H1 (cell line): ENCODE results near the gene IDUA. TPM values are rescaled to one million over a fixed set of nuclear protein-coding genes. Genes with fewer than 3 reads are reported as not detected.
A peak's percentile ranks its signal among the peaks of the same experiment; 100 is the strongest.

Experiments
- CTCF ChIA-PET: fragments of 300-600 bp; sonication (Branson Sonifier 250); formaldehyde crosslinking; loops from one replicate; lab custom pipeline; 2021; ENCODE audit not compliant: partially characterized antibody; lab: Charles Lee
- POLR2A ChIA-PET: fragments of 300-600 bp; sonication (Branson Sonifier 250); formaldehyde crosslinking; loops from one replicate; lab custom pipeline; 2021; ENCODE audit warnings: inconsistent platforms; ENCODE audit not compliant: partially characterized antibody; lab: Charles Lee
- DNase-seq, 2 experiments: peaks; one replicate each; pipeline versions ENCODE4 v3.0.0 to v3.0.0-alpha.2; 2010 to 2022; ENCODE audit warnings: low spot score in 2 of 2, low read depth in 1 of 2, mixed read lengths in 1 of 2
- FAIRE-seq: peaks from 2 replicates; lab custom pipeline; 2011; peaks lifted over from hg19 to GRCh38; lab: Jason Lieb, UNC
- H2AFZ ChIP-seq: 2 replicates; pipeline ENCODE4 v1.8.1; 2012; ENCODE audit warnings: low read length, inconsistent platforms
- H2AK5ac ChIP-seq: 2 replicates; pipeline ENCODE4 v1.6.1; 2013; ENCODE audit warnings: low read depth, low read length
- H2BK120ac ChIP-seq: replicated peaks from 2 replicates; pipeline ENCODE3; 2013; ENCODE audit warnings: low read depth, low read length, inconsistent platforms
- H2BK12ac ChIP-seq: 2 replicates; pipeline ENCODE4 v1.6.1; 2013; ENCODE audit warnings: low read depth, low read length
- H2BK15ac ChIP-seq: 2 replicates; pipeline ENCODE4 v1.6.1; 2013; ENCODE audit warnings: low read length
- H2BK20ac ChIP-seq: 2 replicates; pipeline ENCODE4 v1.6.1; 2013; ENCODE audit warnings: low read length
- H2BK5ac ChIP-seq: 2 replicates; pipeline ENCODE4 v1.6.1; 2013; ENCODE audit warnings: low read depth, low read length
- H3K14ac ChIP-seq: 2 replicates; pipeline ENCODE4 v1.6.1; 2013; ENCODE audit warnings: inconsistent platforms; ENCODE audit not compliant: insufficient read length
- H3K18ac ChIP-seq: 2 replicates; pipeline ENCODE4 v1.6.1; 2013; ENCODE audit warnings: low read length; ENCODE audit errors: extremely low read depth
- H3K23ac ChIP-seq: 2 replicates; pipeline ENCODE4 v1.6.1; 2013; ENCODE audit warnings: inconsistent platforms; ENCODE audit not compliant: insufficient read length
- H3K23me2 ChIP-seq: 2 replicates; pipeline ENCODE4 v1.6.1; 2013; ENCODE audit warnings: low read depth, low read length
- H3K27ac ChIP-seq: 2 replicates; pipeline ENCODE4 v1.6.1; 2011; ENCODE audit warnings: low read depth, low read length, inconsistent platforms
- H3K27me3 ChIP-seq, 4 experiments: replicated peaks in 1 of 4; 1 replicate in 1 of 4; 2 replicates in 3 of 4; pipeline versions ENCODE4 v1.6.1 to v1.8.1; 2011 to 2013; ENCODE audit warnings: low read length in 3 of 4, mild to moderate bottlenecking in 3 of 4, inconsistent platforms in 2 of 4, mixed read lengths in 2 of 4, moderate library complexity in 1 of 4; ENCODE audit not compliant: control insufficient read depth in 3 of 4, insufficient read depth in 3 of 4; ENCODE audit errors: extremely low read depth in 1 of 4
- H3K36me3 ChIP-seq, 4 experiments: 2 replicates each; pipeline versions ENCODE4 v1.6.1 to v1.8.1; 2011 to 2013; ENCODE audit warnings: mild to moderate bottlenecking in 4 of 4, low read length in 3 of 4, moderate library complexity in 2 of 4, control low read depth in 1 of 4, inconsistent platforms in 1 of 4; ENCODE audit not compliant: insufficient read depth in 4 of 4, control insufficient read depth in 2 of 4
- H3K4ac ChIP-seq: replicated peaks from 2 replicates; pipeline ENCODE3; 2013; ENCODE audit warnings: low read length, low read depth, mixed read lengths, inconsistent platforms; ENCODE audit not compliant: insufficient read length
- H3K4me1 ChIP-seq, 4 experiments: replicated peaks in 1 of 4; 1 replicate in 1 of 4; 2 replicates in 3 of 4; pipeline versions ENCODE4 v1.6.1 to v1.8.1; 2011 to 2013; ENCODE audit warnings: low read length in 3 of 4, inconsistent platforms in 2 of 4, mixed read lengths in 1 of 4; ENCODE audit not compliant: insufficient read depth in 4 of 4, control insufficient read depth in 3 of 4
- H3K4me2 ChIP-seq, 2 experiments: 2 replicates each; pipeline versions ENCODE4 v1.6.1 to v1.8.1; 2011 to 2013; ENCODE audit warnings: low read depth in 2 of 2, low read length in 2 of 2, control low read depth in 1 of 2, inconsistent platforms in 1 of 2, mild to moderate bottlenecking in 1 of 2; ENCODE audit not compliant: insufficient read depth in 1 of 2
- H3K4me3 ChIP-seq, 4 experiments: fragments of 200-600, 300-600 bp in 1 of 4; sonication (generic), shearing (Covaris generic), sonication (Bioruptor Twin) in 1 of 4; 2 replicates each; pipeline versions ENCODE4 v1.5.1 to v1.8.1; 2011 to 2016; ENCODE audit warnings: low read length in 4 of 4, low read depth in 3 of 4, control low read depth in 2 of 4, inconsistent platforms in 2 of 4, mild to moderate bottlenecking in 2 of 4, mixed read lengths in 1 of 4, moderate library complexity in 1 of 4; ENCODE audit not compliant: insufficient read depth in 2 of 4; ENCODE audit errors: extremely low read depth in 1 of 4
- H3K56ac ChIP-seq: replicated peaks from 2 replicates; pipeline ENCODE3; 2013; ENCODE audit warnings: low read depth, mild to moderate bottlenecking, mixed read lengths, low read length, inconsistent platforms; ENCODE audit not compliant: insufficient read length
- H3K79me1 ChIP-seq: 2 replicates; pipeline ENCODE4 v1.6.1; 2013; ENCODE audit warnings: low read depth, low read length, control low read depth
- H3K79me2 ChIP-seq, 2 experiments: 2 replicates each; pipeline versions ENCODE4 v1.6.1 to v1.8.1; 2012 to 2013; ENCODE audit warnings: low read length in 2 of 2, mild to moderate bottlenecking in 2 of 2, inconsistent platforms in 1 of 2; ENCODE audit not compliant: insufficient read depth in 2 of 2, control insufficient read depth in 1 of 2
- H3K9ac ChIP-seq, 4 experiments: replicated peaks in 1 of 4; 1 replicate in 1 of 4; 2 replicates in 3 of 4; pipeline versions ENCODE4 v1.6.1 to v1.8.1; 2011 to 2013; ENCODE audit warnings: low read depth in 3 of 4, low read length in 3 of 4, control low read depth in 2 of 4, mild to moderate bottlenecking in 2 of 4, moderate library complexity in 2 of 4, inconsistent platforms in 1 of 4; ENCODE audit errors: extremely low read depth in 1 of 4
- H3K9me3 ChIP-seq, 2 experiments: 2 replicates each; pipeline versions ENCODE4 v1.6.1 to v1.8.1; 2012 to 2013; ENCODE audit warnings: mild to moderate bottlenecking in 2 of 2, moderate library complexity in 2 of 2, control low read depth in 1 of 2, inconsistent platforms in 1 of 2, low read depth in 1 of 2, low read length in 1 of 2, mixed read lengths in 1 of 2; ENCODE audit not compliant: insufficient read depth in 2 of 2
- H4K20me1 ChIP-seq, 2 experiments: replicated peaks in 1 of 2; 2 replicates each; pipeline versions ENCODE3 to v1.8.1; 2011 to 2013; ENCODE audit warnings: inconsistent platforms in 2 of 2, low read length in 2 of 2, mild to moderate bottlenecking in 1 of 2; ENCODE audit not compliant: insufficient read depth in 2 of 2, control insufficient read depth in 1 of 2
- H4K5ac ChIP-seq: 2 replicates; pipeline ENCODE4 v1.6.1; 2013; ENCODE audit warnings: low read length, low read depth, mixed read lengths, inconsistent platforms; ENCODE audit not compliant: insufficient read length
- H4K8ac ChIP-seq: 2 replicates; pipeline ENCODE4 v1.8.0; 2013; ENCODE audit warnings: mild to moderate bottlenecking, moderate library complexity, low read length, inconsistent platforms; ENCODE audit not compliant: insufficient read depth; ENCODE audit errors: extremely low read depth
- H4K91ac ChIP-seq: replicated peaks from 2 replicates; pipeline ENCODE3; 2013; ENCODE audit warnings: low read length, mixed read lengths, inconsistent platforms; ENCODE audit not compliant: insufficient read length
- CHD1 ChIP-seq: IDR thresholded peaks from 2 replicates; pipeline ENCODE4 v1.6.1; 2012; ENCODE audit warnings: low read depth, low read length, improper control_type of control experiment
- EP300 ChIP-seq, 2 experiments: IDR thresholded peaks; 1 replicate in 1 of 2; 2 replicates in 1 of 2; pipeline ENCODE4 v1.6.1; 2011 to 2012; ENCODE audit warnings: low read depth in 2 of 2, low read length in 2 of 2, mild to moderate bottlenecking in 2 of 2, borderline replicate concordance in 1 of 2, inconsistent platforms in 1 of 2, moderate library complexity in 1 of 2
- EZH2 ChIP-seq: fragments of 200-600 bp; sonication (generic); IDR thresholded peaks from 2 replicates; pipeline ENCODE4 v1.7.1; 2012; ENCODE audit warnings: low read depth, mild to moderate bottlenecking, moderate library complexity, low read length, inconsistent platforms; ENCODE audit not compliant: severe bottlenecking
- FOSL1 ChIP-seq: IDR thresholded peaks from 2 replicates; pipeline ENCODE4 v1.6.1; 2011; ENCODE audit warnings: mild to moderate bottlenecking, low read depth, low read length, moderate library complexity; ENCODE audit not compliant: insufficient read depth
- GTF2F1 ChIP-seq: IDR thresholded peaks from 2 replicates; pipeline ENCODE4 v1.6.1; 2012; ENCODE audit warnings: low read depth, low read length, improper control_type of control experiment, borderline replicate concordance
- NANOG ChIP-seq: IDR thresholded peaks from 2 replicates; pipeline ENCODE4 v1.6.1; 2011; ENCODE audit warnings: low read length, low read depth, mild to moderate bottlenecking, inconsistent platforms; ENCODE audit not compliant: insufficient read depth, poor library complexity, severe bottlenecking
- POU5F1 ChIP-seq: IDR thresholded peaks from 2 replicates; pipeline ENCODE4 v1.6.1; 2011; ENCODE audit warnings: low read depth, mild to moderate bottlenecking, low read length, moderate library complexity
- RNF2 ChIP-seq: fragments of 200-900, 300-1000 bp; sonication (generic); IDR thresholded peaks from 2 replicates; pipeline ENCODE4 v1.7.1; 2016; ENCODE audit warnings: borderline replicate concordance, low read depth, mild to moderate bottlenecking, antibody characterized with exemption, low read length; ENCODE audit not compliant: poor library complexity, severe bottlenecking; ENCODE audit errors: missing control alignments
- SIX5 ChIP-seq: IDR thresholded peaks from 2 replicates; pipeline ENCODE4 v1.6.1; 2011; ENCODE audit warnings: mild to moderate bottlenecking, low read depth, low read length
- SP2 ChIP-seq: IDR thresholded peaks from 2 replicates; pipeline ENCODE4 v1.6.1; 2012; ENCODE audit warnings: mild to moderate bottlenecking, low read length, inconsistent platforms
- SUZ12 ChIP-seq: fragments of 200-600 bp; sonication (generic); IDR thresholded peaks from 2 replicates; pipeline ENCODE4 v1.6.1; 2012; ENCODE audit warnings: mild to moderate bottlenecking, inconsistent platforms, low read length, moderate library complexity, mixed read lengths
- TAF1 ChIP-seq: IDR thresholded peaks from 2 replicates; pipeline ENCODE4 v1.6.1; 2011; ENCODE audit warnings: mild to moderate bottlenecking, low read depth, low read length
- WGBS, 2 experiments: shearing (Covaris generic) in 1 of 2; methylation state at CpG; one replicate each; pipeline versions ENCODE4 v1.1.6 to v1.1.7; 2013 to 2015; ENCODE audit warnings: low lambda C conversion rate in 2 of 2, mixed read lengths in 2 of 2, inconsistent platforms in 1 of 2, low coverage in 1 of 2, missing lambda C conversion rate in 1 of 2; ENCODE audit not compliant: insufficient replicate concordance in 2 of 2, insufficient coverage in 1 of 2, insufficient read length in 1 of 2; ENCODE audit errors: extremely low coverage in 1 of 2, missing lambda C conversion rate in 1 of 2; 5-methylcytosine and 5-hydroxymethylcytosine counted together
- polyA plus RNA-seq, 7 experiments: library from polyadenylated mRNA; depleted of rRNA in 3 of 7; stranded (reverse) in 5 of 7; unstranded in 2 of 7; fragments of >200 nt in 5 of 7; fragments of 200-250 nt in 2 of 7; gene quantifications; 1 replicate in 5 of 7; 2 replicates in 1 of 7; 4 replicates in 1 of 7; pipeline versions ENCODE4 v1.2.1 to v1.2.3, GENCODE V29; 2011 to 2013; ENCODE audit warnings: missing spikeins in 2 of 7, mixed read lengths in 2 of 7
- total RNA-seq: library from RNA; stranded (reverse); fragmentation: NEBNext Ultra II Directional; extraction: Animal tissue kit (Norgen Biotek cat#: 25700); gene quantifications from 2 replicates; pipeline ENCODE4 v1.2.1, GENCODE V29; 2021

The IDUA gene
- total and polyA plus RNA-seq, 2 of the 8 experiments (the other 6 are each of a cell fraction or from before 2014, with no cell fraction given): 2.8 to 4.8 TPM

GRCh38 chr4:970854-971520 is 15.9 kb upstream of the IDUA start:
- no peak overlapping the region for H2BK20ac ChIP-seq
- H2AFZ ChIP-seq: no peak overlapping the region
- DNase-seq: no peak
- no peak overlapping the region for H3K4me2 ChIP-seq
- no peak for TF ChIP-seq POU5F1
- no peak for TF ChIP-seq FOSL1
- TF ChIP-seq SUZ12: no peak
- no peak for TF ChIP-seq CHD1
- TF ChIP-seq RNF2: no peak
- no peak for TF ChIP-seq SIX5
- TF ChIP-seq EP300 (IDR thresholded peaks at IDR 0.05; ENCODE audit: borderline replicate concordance in 1 of 2, low read depth in 2 of 2, low read length in 2 of 2): no peak
- TF ChIP-seq TAF1: no peak
- TF ChIP-seq GTF2F1: no peak
- no peak for TF ChIP-seq NANOG
- no peak for TF ChIP-seq EZH2
- no peak for TF ChIP-seq SP2
- no peak overlapping the region for H3K4me3 ChIP-seq
- H2BK12ac ChIP-seq: peak overlapping the region; percentile 27; the same call in 1 of the 2 replicates
- H3K9ac ChIP-seq: no peak overlapping the region
- H3K79me2 ChIP-seq: no peaks in the 10 kb centered on the region
- peaks cover 9 to 45% (median 35%) of the 10 kb centered on the region in 4 experiments; a peak in 6 of 7 replicates for H3K27me3 ChIP-seq
- peaks cover 12% of the 10 kb centered on the region; the same call in 1 of the 2 replicates for H3K23me2 ChIP-seq
- H2BK5ac ChIP-seq: no peak overlapping the region
- no peaks in the 10 kb centered on the region for H3K79me1 ChIP-seq
- H4K91ac ChIP-seq: no peak overlapping the region
- H4K5ac ChIP-seq: no peak overlapping the region
- CTCF ChIA-PET: interaction anchor here (0.9 to 1.1 kb wide), 2 partner anchors 16 to 45 kb away, joined by 3 to 4 read pairs; partner anchors contain the start of gene IDUA
- no peak for FAIRE-seq
- H4K20me1 ChIP-seq: peaks cover 6 to 19% of the 10 kb centered on the region in 2 experiments
- WGBS, 2 experiments: 89% methylated on average over 16 of the region's 17 CpGs; no CpG with 5 or more reads in 1 of the 2 experiments
- no peak overlapping the region for H3K4ac ChIP-seq
- no peak overlapping the region for H3K14ac ChIP-seq
- peaks cover 0 to 9% (median 4%) of the 10 kb centered on the region in 4 experiments; a peak in 3 of 7 replicates for H3K4me1 ChIP-seq
- POLR2A ChIA-PET: interaction anchor here (1.2 kb wide), 1 partner anchor 13 kb away, joined by 3 read pairs; no protein-coding TSS in a partner anchor
- no peak overlapping the region for H3K18ac ChIP-seq
- H3K36me3 ChIP-seq: no peaks in the 10 kb centered on the region
- no peak overlapping the region for H3K27ac ChIP-seq
- H2BK120ac ChIP-seq: no peak overlapping the region
- H3K9me3 ChIP-seq: peaks cover 5 to 11% of the 10 kb centered on the region in 2 experiments; a peak in 1 of 4 replicates
- H3K56ac ChIP-seq: no peak overlapping the region
- H2BK15ac ChIP-seq: no peak overlapping the region
- H3K23ac ChIP-seq: no peak overlapping the region
- no peak overlapping the region for H4K8ac ChIP-seq
- 0 out of 2 replicates have a peak overlapping the region, but pooled peaks have one; percentile 15 for H2AK5ac ChIP-seq
